SK-N-MC (cell line): ENCODE data around the gene VNN1.

Experiments used
- EZH2 ChIP-seq: fragments of 200-600 bp; sonication (generic); IDR thresholded peaks from one replicate; pipeline ENCODE4 v1.6.1; 2017; ENCODE audit warnings: antibody characterized with exemption
- FOXP2 ChIP-seq: optimal IDR thresholded peaks from 2 replicates; pipeline ENCODE3; 2011; ENCODE audit warnings: mild to moderate bottlenecking, moderate library complexity; ENCODE audit not compliant: insufficient read depth; ENCODE audit errors: extremely low read length, control extremely low read depth

- TF ChIP-seq EZH2 (no peak), FOXP2 (no peak)
These were observed 30.3 kb downstream of the VNN1 start for GRCh38 chr6:132683543-132683942.
